NCI-H1417 (cell line): ENCODE data around the gene WDR90.

Experiments
- DNase-seq, 3 experiments: peaks; one replicate each; lab custom pipeline; 2025; lab: John Stamatoyannopoulos, UW

WDR90 gene

DNA sequence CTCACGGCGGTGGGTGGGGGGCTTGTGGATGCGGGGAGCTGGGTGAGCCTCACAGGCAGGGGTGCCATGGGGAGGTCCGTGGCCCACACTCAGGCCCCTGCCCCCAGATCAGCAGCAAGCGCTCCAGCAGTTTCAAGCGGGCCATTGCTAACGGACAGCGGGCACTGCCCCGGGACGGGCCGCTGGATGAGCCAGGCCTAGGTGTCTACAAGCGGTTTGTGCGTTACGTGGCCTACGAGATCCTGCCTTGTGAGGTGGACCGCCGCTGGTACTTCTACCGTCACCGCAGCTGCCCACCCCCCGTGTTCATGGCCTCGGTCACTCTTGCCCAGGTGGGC is 27.4 kb downstream of the WDR90 start:
- DNase-seq, result peak in 1 of 3 experiments; percentile 46

DNA sequence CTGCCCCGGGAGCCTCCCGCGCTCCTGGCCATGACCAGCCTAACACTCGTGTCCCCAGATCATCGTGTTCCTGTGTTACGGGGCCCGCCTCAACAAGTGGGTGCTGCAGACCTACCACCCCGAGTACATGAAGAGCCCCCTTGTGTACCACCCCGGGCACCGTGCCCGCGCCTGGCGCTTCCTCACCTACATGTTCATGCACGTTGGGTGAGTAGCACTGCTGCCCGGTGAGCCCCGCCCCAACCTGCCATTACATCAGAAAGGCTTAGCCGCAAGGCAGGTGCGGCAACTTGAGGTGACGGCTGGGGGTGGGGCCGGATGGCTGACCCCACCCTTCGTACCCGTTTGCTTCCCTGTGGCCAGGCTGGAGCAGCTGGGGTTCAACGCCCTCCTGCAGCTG is 27.7 kb downstream of the WDR90 start:
- peak; percentile 87 to 94 (median 89) for DNase-seq

DNA sequence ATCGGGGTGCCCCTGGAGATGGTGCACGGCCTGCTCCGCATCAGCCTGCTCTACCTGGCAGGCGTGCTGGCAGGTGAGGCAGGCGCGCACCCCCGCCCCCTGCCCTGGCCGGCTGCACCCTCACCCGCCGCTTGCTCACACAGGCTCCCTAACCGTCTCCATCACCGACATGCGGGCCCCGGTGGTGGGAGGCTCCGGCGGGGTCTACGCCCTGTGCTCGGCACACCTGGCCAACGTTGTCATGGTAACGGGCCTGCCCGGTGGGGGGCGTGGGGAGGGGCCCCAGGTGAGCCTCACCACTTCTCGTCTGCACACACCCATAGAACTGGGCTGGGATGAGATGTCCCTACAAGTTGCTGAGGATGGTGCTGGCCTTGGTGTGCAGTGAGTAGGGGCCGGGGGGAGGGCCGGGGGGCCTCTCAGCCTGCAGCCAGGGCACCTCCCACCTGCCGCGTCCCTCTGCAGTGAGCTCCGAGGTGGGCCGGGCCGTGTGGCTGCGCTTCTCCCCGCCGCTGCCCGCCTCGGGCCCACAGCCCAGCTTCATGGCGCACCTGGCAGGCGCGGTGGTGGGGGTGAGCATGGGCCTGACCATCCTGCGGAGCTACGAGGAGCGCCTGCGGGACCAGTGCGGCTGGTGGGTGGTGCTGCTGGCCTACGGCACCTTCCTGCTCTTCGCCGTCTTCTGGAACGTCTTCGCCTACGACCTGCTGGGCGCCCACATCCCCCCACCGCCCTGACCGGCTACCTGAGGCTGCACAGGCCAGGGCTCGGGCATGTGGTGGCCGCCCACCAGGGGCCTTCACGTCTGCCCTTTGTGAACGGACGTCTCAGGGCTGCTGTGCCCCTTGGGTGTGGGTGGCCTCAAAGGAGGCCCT is 28.4 kb downstream of the WDR90 start:
- peak; percentile 83 to 89 (median 87) for DNase-seq

DNA sequence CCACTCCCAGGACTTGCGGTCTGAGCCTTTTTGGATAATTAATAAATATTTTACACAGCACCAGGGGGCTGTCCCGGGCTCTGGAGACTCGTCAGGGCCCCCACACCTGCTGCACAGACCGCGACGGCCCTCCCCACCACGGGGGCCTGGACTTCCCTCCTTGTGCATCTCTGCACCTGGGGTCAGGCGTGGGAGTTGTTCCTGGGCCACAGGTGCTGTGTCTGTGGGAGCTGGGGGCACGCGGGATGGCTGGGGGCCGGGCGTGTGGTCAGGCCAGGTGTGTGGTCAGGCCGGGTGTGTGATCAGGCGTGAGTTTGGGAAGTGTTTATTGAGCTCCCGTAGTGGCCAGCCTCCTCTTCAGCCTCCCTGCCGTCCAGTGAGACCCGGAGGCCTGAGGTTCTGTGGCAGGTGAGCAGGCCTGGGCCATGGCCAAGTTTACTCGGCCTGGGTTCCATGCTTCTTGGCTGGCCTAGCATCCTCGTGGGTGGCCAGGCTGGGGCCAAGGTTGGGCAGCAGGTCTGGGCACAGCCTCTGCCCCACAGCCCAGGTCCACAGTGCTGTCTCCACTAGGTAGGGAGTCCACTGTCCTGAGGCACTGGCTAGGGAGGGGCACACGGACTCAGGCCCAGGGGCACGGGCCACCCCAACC is 29.2 kb downstream of the WDR90 start:
- DNase-seq, result no peak

DNA sequence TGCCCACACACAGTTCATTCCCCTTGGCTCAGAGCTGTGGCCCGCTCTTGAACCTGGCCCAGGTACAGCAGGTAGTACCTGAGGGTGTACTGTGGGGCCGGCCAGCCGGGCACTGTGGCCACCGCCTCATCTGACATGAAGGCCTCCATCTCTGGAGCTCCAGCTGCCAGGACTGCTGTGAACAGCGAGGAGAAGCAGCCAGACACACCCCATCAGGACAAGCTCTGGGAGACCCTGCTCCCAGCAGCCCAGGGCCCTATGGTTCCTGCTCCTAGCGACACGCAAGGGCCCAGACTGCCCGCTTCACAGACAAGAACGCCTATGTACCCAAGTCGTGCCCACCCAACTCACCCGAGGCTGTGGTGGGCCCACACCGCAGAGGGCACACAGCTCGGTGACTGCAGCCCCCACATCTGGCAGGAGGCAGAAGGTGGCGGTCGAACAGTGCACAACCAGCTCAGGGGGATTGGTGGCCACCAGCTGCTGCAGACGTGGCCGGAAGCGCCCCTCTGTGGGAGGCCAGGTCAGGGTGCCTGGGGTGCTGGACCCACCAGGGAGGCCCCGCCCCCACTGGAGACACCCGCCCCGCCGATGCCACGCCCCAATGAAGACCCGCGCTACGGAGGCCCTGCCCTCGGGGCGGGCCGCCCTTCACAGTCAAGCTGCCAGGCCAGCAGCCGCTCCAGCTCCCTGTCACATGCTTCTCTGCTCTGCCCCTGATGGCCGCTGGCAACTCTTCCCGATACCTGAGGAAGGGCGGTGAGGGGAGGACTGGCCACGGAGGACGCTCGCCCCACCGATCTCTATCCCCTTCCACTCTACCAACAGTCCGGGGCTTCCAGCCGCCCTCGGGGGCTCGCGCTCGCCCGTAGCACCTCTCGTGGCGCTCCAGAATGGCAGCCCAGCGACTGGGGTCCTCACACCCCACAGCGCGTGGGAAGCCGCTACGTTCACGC is 30.0 kb downstream of the WDR90 start:
- DNase-seq, result peak; percentile 78 to 86 (median 80)

DNA sequence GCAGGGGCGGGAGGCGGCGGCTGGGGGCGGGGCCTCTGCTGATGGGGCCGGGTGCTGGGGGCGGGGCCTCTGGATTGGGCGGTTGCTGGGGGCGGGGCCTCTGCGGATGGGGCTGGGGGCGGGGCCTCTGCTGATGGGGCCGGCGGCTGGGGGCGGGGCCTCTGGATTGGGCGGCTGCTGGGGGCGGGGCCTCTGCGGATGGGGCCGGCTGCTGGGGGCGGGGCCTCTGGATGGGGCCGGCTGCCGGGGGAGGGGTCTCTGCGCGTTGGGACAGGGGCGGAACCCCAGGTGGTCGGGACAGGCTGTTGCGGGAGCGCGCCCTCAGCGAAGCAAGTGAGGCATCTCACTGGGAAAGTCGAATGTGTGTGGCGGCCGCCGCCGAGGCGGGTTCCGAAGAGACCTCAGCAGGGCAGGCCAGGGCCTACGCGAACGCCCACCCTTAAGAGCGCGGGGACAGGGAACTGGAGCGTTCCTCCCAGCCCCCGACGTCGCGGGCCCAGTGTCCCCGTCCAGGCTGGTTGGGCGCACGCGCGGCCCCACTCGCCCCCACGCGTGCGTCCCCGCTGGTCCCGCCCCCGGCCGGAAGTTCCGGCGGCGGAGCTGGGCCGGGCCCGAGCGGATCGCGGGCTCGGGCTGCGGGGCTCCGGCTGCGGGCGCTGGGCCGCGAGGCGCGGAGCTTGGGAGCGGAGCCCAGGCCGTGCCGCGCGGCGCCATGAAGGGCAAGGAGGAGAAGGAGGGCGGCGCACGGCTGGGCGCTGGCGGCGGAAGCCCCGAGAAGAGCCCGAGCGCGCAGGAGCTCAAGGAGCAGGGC is 30.9 kb downstream of the WDR90 start, which contains the start of gene STUB1:
TSS of gene STUB1 (plus strand) at position 597 of the 811 bp plus-strand sequence. CDS start at position 713, 116 bp downstream.
- DNase-seq, result peak; percentile 80 to 91 (median 90)

DNA sequence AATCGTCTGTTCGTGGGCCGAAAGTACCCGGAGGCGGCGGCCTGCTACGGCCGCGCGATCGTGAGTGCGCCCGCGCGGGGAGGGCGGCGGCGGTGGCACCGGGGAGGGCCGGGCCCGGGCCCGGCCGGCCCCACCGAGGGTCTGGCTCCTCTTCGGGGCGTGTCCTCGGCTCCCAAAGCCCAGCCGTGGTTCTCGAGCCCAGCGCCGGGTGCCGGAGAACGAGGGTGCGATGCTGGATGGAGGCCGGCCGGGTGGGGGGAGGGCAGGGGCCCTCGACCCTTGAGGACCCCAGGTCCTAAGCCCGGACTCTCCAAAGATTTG is 31.4 kb downstream of the WDR90 start:
- DNase-seq, result no peak

DNA sequence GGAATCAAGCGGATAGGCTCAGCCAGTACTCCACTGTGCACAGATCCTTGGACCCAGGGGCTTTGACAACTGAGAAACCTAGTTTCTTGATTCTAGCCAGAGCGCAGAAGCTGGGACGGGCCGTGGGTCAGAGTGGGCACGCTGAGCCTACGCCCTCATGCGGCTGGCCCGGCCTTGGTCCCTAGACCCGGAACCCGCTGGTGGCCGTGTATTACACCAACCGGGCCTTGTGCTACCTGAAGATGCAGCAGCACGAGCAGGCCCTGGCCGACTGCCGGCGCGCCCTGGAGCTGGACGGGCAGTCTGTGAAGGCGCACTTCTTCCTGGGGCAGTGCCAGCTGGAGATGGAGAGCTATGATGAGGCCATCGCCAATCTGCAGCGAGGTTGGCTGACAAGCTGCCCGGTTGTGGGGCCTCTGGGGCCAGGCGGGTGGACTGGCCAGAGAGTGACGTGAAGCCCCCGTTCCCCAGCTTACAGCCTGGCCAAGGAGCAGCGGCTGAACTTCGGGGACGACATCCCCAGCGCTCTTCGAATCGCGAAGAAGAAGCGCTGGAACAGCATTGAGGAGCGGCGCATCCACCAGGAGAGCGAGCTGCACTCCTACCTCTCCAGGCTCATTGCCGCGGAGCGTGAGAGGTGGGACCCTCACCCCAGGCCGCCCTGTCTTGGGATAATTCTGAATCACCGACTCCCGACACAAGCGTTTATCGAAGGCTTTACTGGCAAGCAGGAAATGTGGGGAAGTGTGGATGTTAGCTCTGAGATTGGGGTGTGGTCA is 32.0 kb downstream of the WDR90 start:
- DNase-seq, result peak in 1 of 3 experiments; percentile 32

DNA sequence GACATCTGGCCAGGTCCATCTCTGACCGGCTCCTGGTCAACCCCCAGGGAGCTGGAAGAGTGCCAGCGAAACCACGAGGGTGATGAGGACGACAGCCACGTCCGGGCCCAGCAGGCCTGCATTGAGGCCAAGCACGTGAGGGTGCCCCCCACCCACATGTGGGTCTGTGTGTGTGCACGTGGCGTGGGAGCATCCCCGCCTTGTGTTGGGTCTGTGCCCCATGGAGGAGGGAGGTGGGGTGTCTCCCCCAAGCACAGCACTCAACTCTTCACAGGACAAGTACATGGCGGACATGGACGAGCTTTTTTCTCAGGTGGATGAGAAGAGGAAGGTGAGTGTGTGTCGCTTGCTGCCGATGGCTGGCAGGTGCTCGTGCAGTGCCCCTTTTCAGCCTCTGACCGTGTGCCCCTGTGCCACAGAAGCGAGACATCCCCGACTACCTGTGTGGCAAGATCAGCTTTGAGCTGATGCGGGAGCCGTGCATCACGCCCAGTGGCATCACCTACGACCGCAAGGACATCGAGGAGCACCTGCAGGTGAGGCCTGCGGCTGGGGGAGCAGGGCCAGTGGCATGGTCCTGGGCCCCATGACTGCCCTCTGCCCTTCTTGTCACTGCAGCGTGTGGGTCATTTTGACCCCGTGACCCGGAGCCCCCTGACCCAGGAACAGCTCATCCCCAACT is 32.7 kb downstream of the WDR90 start:
- no peak for DNase-seq

DNA sequence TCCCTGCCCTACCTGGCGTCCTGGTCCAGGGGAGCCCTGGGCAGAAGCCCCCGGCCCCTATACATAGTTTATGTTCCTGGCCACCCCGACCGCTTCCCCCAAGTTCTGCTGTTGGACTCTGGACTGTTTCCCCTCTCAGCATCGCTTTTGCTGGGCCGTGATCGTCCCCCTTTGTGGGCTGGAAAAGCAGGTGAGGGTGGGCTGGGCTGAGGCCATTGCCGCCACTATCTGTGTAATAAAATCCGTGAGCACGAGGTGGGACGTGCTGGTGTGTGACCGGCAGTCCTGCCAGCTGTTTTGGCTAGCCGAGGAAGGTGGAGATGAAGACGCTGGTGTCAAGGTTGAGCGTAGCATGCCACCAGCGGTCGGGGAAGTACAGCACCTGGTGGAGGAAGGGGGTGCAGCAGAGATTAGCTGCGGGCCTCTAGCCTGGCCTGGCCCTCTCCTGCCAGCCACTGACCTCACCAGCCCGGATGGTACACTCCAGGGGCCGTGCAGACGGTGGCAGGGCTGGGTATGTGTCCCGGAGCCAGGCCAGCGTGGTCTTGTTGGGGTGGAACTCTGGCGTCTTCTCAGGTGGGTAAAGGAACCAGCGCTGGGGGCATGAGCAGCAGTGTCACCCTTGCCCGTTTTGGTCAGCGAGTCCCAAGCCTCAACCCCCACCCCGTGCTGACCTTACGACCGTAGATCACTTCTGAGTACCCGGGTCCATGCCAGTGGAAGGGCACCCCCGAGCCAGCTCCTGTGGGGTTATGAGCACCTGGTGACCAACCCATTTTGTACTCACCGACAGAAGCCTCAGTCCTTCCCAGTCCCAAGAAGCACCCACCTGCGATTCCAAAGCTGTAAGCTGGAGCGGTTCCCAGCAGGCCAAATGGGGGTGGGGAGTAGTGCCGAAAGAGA is 33.6 kb downstream of the WDR90 start:
- DNase-seq, result no peak

DNA sequence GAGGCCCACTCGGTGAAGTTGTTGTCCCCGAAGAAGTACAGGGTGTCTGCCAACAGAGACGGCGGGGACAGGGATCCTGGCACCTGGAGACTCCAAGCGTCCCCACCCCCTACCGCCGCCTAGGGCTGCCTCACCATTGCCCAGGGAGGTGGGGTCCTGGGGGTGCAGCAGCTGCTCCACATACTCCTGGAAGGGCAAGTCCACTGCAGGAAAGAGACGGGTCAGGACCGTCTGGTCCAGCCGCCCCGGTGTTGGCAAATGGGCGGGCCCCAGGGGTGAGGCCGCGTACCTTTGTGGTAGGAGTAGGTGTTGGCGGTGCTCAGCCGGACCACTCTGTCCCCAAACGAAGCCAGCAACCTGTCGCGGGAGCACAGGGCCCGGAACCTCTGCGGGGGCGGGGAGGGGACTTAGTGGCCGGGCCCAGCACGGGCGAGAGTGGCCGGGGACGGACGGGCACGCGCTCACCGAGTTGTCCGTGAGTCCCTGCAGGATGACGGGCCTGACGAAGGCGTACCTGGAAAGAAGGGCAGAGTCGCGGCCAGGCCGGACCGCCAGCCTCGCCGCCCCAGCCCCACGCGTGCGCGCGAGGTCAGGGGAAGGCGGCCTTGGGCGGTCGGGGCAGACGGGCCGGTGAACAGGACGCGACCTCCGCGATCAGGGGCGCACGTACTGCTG is 34.4 kb downstream of the WDR90 start:
- DNase-seq, result no peak

DNA sequence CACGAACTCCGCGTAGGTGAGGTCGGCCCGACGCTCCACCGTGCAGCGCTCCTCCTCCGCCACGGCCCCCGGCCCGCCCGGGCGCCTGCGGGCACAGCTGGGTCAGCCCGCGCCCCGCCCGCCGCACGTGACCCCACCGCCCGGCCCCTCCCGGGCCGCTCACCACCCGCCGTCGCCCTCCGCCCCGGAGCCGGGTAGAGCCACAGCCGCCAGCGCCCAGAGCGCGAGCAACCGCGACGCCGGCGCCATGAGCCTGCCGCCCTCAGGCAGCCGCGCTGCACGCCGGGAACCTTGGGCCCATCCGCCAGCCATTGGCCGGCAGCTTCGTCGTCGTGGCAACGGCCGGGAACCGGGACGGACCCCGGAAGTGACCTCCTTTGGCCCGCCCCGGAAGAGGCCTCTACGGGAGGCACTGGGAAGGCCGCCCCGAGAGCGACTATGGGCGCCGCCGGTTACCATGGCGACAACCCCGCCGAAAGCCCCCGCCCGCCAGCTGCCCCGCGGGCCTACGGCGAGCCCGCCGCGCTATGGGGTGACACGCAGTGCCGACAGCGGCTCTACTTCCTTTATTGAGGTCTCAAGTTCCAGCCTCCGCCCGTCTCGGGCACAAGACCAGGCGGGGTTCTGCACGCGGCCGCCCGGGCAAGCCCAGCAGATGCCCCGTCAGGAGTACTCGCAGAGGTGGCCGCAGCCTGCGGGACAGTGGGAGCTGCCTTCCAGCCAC is 35.1 kb downstream of the WDR90 start, which contains the start of gene JMJD8:
TSS of gene JMJD8 (minus strand) at position 264 of the 724 bp plus-strand sequence. CDS start at position 249, 15 bp downstream.
- peak; percentile 95 to 99 (median 97) for DNase-seq

DNA sequence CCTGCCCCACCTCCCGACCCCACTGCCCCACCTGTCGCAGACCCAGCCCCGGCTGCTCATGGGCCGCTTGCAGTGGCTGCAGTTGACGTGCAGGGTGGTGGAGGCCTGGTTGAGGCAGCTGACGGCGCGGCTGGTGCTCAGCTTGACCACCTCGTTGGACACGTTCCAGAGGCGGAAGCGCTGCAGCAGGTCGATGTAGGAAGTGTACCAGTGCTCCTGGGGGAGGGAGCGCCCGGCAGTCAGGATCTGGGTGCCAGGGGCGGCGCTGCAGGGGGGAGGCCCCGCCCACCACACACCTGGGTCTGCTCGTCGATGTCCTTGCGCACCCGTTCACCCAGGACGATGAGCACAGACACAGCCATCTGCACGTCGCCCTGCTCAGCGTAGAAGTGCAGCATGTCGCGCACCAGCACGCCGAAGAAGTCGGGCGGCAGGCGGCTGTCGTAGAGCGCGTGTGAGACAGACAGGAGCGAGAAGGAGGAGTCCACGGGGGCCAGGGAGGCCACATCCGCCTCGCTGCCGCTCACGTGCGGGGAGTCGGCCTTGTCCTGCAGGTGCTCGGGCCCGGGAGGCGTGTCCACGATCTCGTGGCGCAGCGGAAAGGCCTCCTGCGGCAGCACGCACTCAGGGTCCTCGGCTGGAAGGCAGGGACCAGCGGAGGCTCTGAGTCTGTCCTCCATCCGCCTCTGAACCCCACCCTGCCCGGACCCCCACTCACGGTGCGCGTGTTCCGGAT is 36.0 kb downstream of the WDR90 start:
- peak; percentile 83 to 93 (median 91) for DNase-seq

DNA sequence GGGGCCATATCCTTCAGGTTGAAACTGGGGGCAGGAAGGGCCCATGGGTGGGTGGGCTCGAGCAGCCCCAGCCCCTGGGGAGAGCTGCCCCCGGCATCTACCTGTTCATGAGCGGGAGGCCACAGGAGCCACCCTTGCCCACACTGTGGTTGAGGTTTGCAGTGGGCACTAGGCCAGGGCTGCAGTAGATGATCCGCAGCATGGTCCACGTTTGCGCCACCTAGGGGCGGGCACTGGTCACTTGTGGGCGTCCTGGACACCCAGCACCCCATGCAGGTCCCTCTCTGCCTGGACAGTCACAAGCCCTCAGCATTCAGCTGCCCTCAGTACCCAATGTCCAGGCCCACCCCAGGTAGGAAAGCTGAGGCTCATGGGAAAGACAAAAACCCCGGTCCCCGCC is 36.8 kb downstream of the WDR90 start:
- peak; percentile 40 to 65 (median 54) for DNase-seq

DNA sequence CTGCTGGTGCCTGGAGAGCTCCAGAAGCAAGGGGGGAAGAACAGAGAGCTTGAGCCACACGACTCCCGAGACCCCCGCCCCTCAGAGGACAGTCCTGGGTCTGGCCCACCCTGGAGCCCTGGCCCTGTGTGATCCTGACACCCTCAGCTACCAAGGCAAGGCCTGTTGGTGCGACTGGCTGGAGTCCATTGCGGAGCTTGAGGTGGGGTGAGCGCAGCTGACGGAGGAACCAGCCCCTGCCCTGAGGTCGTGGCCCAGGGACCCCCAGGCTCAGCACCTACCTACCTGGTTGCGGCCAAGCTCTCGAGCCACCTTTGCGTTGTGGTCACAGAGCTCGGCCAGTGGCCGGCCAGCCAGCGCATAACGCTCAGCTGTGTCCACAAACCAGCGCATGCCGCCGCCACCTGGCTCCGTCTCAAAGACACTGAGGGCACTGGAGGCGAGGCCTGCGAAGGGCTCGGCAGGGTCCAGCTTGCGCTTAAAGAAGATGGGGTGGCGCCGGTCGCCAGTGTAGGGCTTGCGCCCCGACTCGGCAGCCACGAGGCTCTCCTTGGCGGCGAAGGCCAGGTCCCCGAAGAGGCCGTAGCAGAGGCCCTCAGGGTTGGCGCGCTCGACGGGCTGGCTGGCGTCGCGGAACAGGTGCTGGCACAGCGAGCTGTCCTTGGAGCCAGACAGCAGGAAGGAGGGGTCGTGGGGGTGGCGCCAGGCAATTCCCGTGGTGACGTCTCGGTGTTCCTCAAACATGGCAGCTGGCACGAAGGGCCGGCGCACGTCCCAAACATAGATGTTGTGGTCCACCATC is 37.5 kb downstream of the WDR90 start:
- DNase-seq, result no peak

DNA sequence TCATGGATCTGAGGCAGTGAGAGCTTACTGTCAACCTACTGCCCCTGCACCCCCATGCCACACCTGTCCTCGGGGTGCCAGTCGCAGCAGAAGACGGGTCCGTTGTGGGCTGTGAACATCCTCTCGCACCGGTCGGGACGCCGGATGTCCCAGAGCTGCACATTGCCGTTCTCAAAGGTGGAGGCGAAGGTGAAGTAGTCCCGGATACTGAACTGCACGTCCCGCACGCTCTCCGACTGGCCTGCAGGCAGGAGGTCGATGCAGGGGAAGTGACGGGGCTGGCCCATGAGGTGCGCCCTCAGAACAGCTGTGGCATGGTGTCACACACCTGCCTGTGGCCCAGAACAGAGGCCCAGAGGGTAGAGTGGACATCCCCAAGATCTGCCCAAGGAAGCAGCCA is 38.3 kb downstream of the WDR90 start:
- DNase-seq, result no peak
